ENCODE results near the gene SPACA7.

GRCh38 chr13:112479389-112479788 is 103.2 kb downstream of the SPACA7 start:
- TF ChIP-seq CTCF (IDR thresholded peaks at IDR 0.05) (no peak), POLR2A (IDR thresholded peaks at IDR 0.05) (no peak)

Data from adrenal gland (tissue), 5 donors.